SHP77 (cell line): ENCODE results near the gene DNMT3B.
A peak's percentile ranks its signal among the peaks of the same experiment; 100 is the strongest.
"Not testable (repeated sequence)": the region's sequence is repeated elsewhere in the genome, so short reads cannot be mapped to it uniquely, and the experiment has no call there.

Experiments
- DNase-seq, 2 experiments: peaks; one replicate each; lab custom pipeline; 2025; lab: John Stamatoyannopoulos, UW

Gene DNMT3B

GRCh38 chr20:32761831-32762753 is at the start of gene DNMT3B:
Gene DNMT3B, plus strand, starts transcription at chr20:32762385. Its CDS starts 17,939 bp downstream, at chr20:32780324.
- peak; percentile 62 to 83 for DNase-seq

- DNase-seq: no peak
Observed at GRCh38 chr20:32718749-32719348, 43.3 kb upstream of the DNMT3B start.

GRCh38 chr20:32727683-32728082 is 34.5 kb upstream of the DNMT3B start:
- no peak for DNase-seq

GRCh38 chr20:32728435-32728834 is 33.8 kb upstream of the DNMT3B start:
- DNase-seq: not testable (repeated sequence)

- not testable (repeated sequence) for DNase-seq
Observed at GRCh38 chr20:32729334-32729733, 32.9 kb upstream of the DNMT3B start.

GRCh38 chr20:32731882-32732266 is 30.3 kb upstream of the DNMT3B start:
- DNase-seq: no peak

- DNase-seq: no peak
Observed at GRCh38 chr20:32737371-32738223, 24.6 kb upstream of the DNMT3B start.

GRCh38 chr20:32741151-32741550 is 21.0 kb upstream of the DNMT3B start:
- no peak for DNase-seq

- DNase-seq: no peak
Observed at GRCh38 chr20:32742322-32743236, 19.6 kb upstream of the DNMT3B start.

- peak; percentile 34 to 51 for DNase-seq
Observed at GRCh38 chr20:32743237-32744112, 18.7 kb upstream of the DNMT3B start, which contains the start of gene COMMD7. Gene COMMD7, minus strand, starts transcription at chr20:32743467. Its CDS starts 76 bp downstream, at chr20:32743391.

GRCh38 chr20:32749914-32750637 is 12.1 kb upstream of the DNMT3B start:
- no peak for DNase-seq

GRCh38 chr20:32751293-32751692 is 10.9 kb upstream of the DNMT3B start:
- no peak for DNase-seq

- no peak for DNase-seq
Observed at GRCh38 chr20:32751702-32752457, 10.3 kb upstream of the DNMT3B start.

GRCh38 chr20:32752458-32753250 is 9.5 kb upstream of the DNMT3B start:
- no peak for DNase-seq

GRCh38 chr20:32753731-32754130 is 8.5 kb upstream of the DNMT3B start:
- DNase-seq: no peak

GRCh38 chr20:32756156-32756555 is 6.0 kb upstream of the DNMT3B start:
- DNase-seq: no peak

GRCh38 chr20:32761417-32761830 is 761 bp upstream of the DNMT3B start:
- no peak for DNase-seq

GRCh38 chr20:32762754-32763201 is 593 bp downstream of the DNMT3B start:
- no peak for DNase-seq
